Measurements from ENCODE around the gene SDK2.

The SDK2 gene

GRCh38 chr17:73555199-73555960 is 88.9 kb downstream of the SDK2 start:
- TF ChIP-seq GABPA (IDR thresholded peaks at IDR 0.05; ENCODE audit: low read depth) (no peak), SPI1 (IDR thresholded peaks at IDR 0.05; ENCODE audit: borderline replicate concordance, low read depth) (no peak), REST (IDR thresholded peaks at IDR 0.05; ENCODE audit: insufficient replicate concordance, low read depth) (no peak), POLR2AphosphoS5 (IDR thresholded peaks at IDR 0.05; ENCODE audit: low read depth) (no peak), CTCF (IDR thresholded peaks at IDR 0.05; ENCODE audit: insufficient read depth, low read length) (no peak)
- no peak overlapping the region for H3K27ac ChIP-seq (replicated peaks)
- no peak for DNase-seq (ENCODE audit: low read depth in 1 of 2, low spot score in 1 of 2)
- no peaks in the 10 kb centered on the region for H3K27me3 ChIP-seq (ENCODE audit: insufficient read depth, poor library complexity, severe bottlenecking)
- H3K4me3 ChIP-seq (replicated peaks; ENCODE audit: insufficient read depth, low read length) = no peak overlapping the region

- no peaks in the 10 kb centered on the region for H3K27me3 ChIP-seq (ENCODE audit: insufficient read depth, poor library complexity, severe bottlenecking)
- H3K4me3 ChIP-seq (replicated peaks; ENCODE audit: insufficient read depth, low read length) = no peak overlapping the region
- TF ChIP-seq GABPA (IDR thresholded peaks at IDR 0.05; ENCODE audit: low read depth) = no peak
- DNase-seq (ENCODE audit: low read depth in 1 of 2, low spot score in 1 of 2) = no peak
- H3K27ac ChIP-seq (replicated peaks) = no peak overlapping the region
Measured at GRCh38 chr17:73554498-73554897, 89.7 kb downstream of the SDK2 start.

GRCh38 chr17:73553311-73553710 is 90.9 kb downstream of the SDK2 start:
- no peak for DNase-seq (ENCODE audit: low read depth in 1 of 2, low spot score in 1 of 2)
- no peak overlapping the region for H3K27ac ChIP-seq (replicated peaks)
- no peak overlapping the region for H3K4me3 ChIP-seq (replicated peaks; ENCODE audit: insufficient read depth, low read length)
- H3K27me3 ChIP-seq (ENCODE audit: insufficient read depth, poor library complexity, severe bottlenecking) = no peaks in the 10 kb centered on the region
- TF ChIP-seq SPI1 (IDR thresholded peaks at IDR 0.05; ENCODE audit: borderline replicate concordance, low read depth) (no peak), CTCF (IDR thresholded peaks at IDR 0.05; ENCODE audit: insufficient read depth, low read length) (no peak), GABPA (IDR thresholded peaks at IDR 0.05; ENCODE audit: low read depth) (no peak), POLR2AphosphoS5 (IDR thresholded peaks at IDR 0.05; ENCODE audit: low read depth) (no peak), REST (IDR thresholded peaks at IDR 0.05; ENCODE audit: insufficient replicate concordance, low read depth) (no peak)

- no peak for TF ChIP-seq SPI1 (IDR thresholded peaks at IDR 0.05; ENCODE audit: borderline replicate concordance, low read depth)
- no peak for TF ChIP-seq POLR2AphosphoS5 (IDR thresholded peaks at IDR 0.05; ENCODE audit: low read depth)
- no peak for TF ChIP-seq REST (IDR thresholded peaks at IDR 0.05; ENCODE audit: insufficient replicate concordance, low read depth)
- no peak for TF ChIP-seq CTCF (IDR thresholded peaks at IDR 0.05; ENCODE audit: insufficient read depth, low read length)
- TF ChIP-seq GABPA (IDR thresholded peaks at IDR 0.05; ENCODE audit: low read depth) = no peak
- H3K27me3 ChIP-seq (ENCODE audit: insufficient read depth, poor library complexity, severe bottlenecking) = no peaks in the 10 kb centered on the region
- no peak for DNase-seq (ENCODE audit: low read depth in 1 of 2, low spot score in 1 of 2)
- H3K4me3 ChIP-seq (replicated peaks; ENCODE audit: insufficient read depth, low read length) = no peak overlapping the region
- no peak overlapping the region for H3K27ac ChIP-seq (replicated peaks)
Measured at GRCh38 chr17:73552300-73553048, 91.8 kb downstream of the SDK2 start.
